Measurements from ENCODE around the gene PDZD2.

The PDZD2 gene

DNA sequence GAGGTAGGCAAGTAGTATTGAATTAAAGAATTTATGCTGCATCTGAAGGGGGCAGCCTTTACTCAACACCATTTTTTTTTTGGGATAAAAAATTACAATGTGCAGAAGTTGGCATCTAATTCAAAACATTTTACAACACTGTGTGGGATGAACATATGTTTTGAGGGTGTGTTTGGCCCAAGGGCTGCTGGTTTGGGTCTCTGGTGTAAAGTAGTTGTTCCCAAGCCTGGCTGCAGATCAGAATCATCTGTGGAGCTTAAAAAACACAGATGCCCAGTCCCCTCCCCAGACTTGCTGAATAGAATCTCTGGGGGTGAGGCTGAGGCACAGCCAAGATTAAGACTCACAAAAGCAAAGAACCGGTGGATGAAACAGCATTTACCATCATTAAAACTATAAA, 33.0 kb upstream of the PDZD2 start:
- DNase-seq (ENCODE audit: low read depth) = no peak
- H3K4me3 ChIP-seq (ENCODE audit: low read depth, low read length) = no peak overlapping the region
- no peak for TF ChIP-seq CTCF (IDR thresholded peaks at IDR 0.05; ENCODE audit: control insufficient read depth, extremely low read depth, insufficient read depth)

GRCh38 chr5:31607546-31607945, 31.4 kb upstream of the PDZD2 start:
- no peak for TF ChIP-seq CTCF (IDR thresholded peaks at IDR 0.05; ENCODE audit: control insufficient read depth, extremely low read depth, insufficient read depth)
- DNase-seq (ENCODE audit: low read depth) = no peak
- H3K4me3 ChIP-seq (ENCODE audit: low read depth, low read length) = no peak overlapping the region

DNA sequence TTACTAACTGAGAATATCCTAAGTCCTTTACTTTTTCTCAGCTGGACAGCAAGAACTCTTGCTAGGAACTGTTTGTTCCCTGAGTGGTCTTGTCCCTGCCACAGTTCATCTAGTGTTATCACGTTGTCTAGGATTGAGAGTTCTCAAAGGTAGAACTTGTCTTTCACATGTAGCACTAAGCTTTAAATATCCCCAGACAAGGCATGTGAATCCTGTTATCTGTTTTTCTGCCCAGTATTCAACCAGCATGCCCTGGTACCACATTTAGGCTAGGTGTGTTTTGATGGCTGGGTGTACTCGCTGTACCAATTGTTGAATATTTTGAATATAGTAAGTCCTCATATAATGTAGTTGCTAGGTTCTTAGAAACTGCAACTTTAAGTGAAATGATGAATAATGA, 27.9 kb upstream of the PDZD2 start:
- H3K4me3 ChIP-seq (ENCODE audit: low read depth, low read length) = no peak overlapping the region
- TF ChIP-seq CTCF (IDR thresholded peaks at IDR 0.05; ENCODE audit: control insufficient read depth, extremely low read depth, insufficient read depth) = no peak
- DNase-seq (ENCODE audit: low read depth) = no peak

DNA sequence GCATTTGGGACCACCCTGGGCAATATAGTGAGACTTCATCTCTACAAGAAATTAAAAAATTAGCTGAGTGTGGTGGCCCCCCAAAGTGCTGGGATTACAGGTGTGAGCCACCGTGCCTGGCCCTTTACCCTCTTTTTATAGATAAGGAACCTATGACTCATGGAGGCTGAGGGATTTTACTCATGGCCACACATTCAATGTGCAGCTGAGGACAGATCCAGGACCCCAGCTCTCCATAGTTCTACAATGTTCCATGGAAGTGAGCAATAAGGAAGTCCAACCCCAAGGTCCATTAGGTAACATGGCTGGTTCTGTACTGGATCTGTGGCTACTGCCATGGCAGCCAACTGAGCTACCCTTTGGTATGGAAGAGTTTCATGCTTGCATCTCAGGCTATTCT, 25.3 kb upstream of the PDZD2 start:
- no peak for DNase-seq (ENCODE audit: low read depth)
- TF ChIP-seq CTCF (IDR thresholded peaks at IDR 0.05; ENCODE audit: control insufficient read depth, extremely low read depth, insufficient read depth) = no peak
- no peak overlapping the region for H3K4me3 ChIP-seq (ENCODE audit: low read depth, low read length)

DNA sequence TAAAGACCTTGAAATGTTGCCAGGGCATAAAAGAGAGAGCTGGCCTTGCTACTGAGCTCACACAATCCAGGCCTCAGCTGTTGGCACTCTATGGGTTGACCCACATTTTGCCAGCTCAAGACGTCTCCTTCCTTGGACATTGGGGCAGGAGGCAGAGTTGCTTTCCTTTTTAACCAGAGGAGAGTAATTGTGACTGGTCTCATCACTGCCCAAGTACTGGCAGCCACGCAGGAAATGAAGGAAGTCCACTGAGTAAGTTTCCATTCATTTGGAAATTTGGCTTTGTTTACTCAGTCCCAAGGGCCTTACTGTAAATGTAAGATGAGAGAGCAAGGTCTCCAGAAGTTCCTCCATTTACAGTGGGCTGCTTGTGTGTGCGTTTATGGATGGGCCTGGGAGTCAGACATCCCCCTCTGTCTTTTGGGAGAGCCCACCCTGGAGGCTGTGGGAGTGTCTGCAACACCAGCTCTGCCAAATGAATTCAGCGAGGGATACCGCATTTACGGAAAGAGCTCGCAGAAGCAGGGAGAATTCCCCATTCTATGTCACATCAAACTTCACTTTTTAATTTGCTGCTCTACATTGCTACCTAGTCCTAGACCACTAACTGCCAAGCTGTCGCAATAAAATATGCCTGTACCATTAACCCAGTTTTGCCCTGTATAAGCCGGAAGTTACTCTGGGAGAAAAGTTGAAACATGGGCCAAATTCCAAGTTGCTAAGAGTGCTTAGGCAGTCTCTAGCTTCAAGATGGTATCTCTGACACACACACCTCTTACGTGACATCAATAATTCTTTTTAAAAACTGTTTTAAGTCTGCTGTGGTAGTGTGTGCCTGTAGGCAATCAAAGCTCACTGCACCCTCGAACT, 24.5 kb upstream of the PDZD2 start:
- TF ChIP-seq CTCF (IDR thresholded peaks at IDR 0.05; ENCODE audit: control insufficient read depth, extremely low read depth, insufficient read depth) = no peak
- no peak for DNase-seq (ENCODE audit: low read depth)
- H3K4me3 ChIP-seq (ENCODE audit: low read depth, low read length) = no peak overlapping the region

DNA sequence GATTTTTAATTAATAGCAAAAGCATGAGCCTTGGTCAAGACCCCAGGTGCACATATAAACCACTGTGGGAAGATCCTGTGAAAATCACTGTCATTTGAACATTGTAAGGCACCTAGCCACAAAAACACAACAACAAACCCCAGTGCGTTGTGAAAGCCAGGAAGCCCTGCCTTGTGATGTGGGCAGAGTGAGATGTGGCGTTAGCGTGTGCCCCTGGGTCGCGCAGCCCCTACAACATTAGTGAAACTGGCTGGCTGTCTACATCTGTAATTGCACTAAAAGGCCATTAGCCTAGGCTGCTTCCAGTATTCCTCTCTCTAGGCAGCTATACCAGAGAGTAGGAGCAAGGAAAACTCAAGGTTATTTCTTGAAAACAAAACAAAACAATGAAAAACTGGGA, 21.1 kb upstream of the PDZD2 start:
- no peak for TF ChIP-seq CTCF (IDR thresholded peaks at IDR 0.05; ENCODE audit: control insufficient read depth, extremely low read depth, insufficient read depth)
- DNase-seq (ENCODE audit: low read depth) = no peak
- no peak overlapping the region for H3K4me3 ChIP-seq (ENCODE audit: low read depth, low read length)

DNA sequence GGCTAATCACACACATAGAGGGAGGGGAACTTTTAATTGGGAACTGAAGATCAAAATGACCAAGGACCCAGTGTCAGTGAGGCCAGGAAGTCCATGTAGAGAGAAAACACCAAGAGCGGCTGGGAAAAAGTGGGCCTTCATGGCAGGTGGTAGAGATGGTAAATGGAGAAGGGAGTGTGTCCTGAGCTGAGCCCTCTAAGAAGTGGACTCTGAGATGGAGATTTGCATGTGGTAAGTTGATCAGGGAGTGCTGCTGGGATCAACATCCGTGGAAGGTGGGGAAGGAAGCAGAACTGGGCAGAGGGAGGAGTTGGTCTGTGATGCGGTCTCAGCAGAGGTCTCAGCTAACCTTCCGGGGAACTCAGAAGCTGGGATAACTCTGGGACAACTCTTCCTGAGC, 18.9 kb upstream of the PDZD2 start:
- H3K4me3 ChIP-seq (ENCODE audit: low read depth, low read length) = no peak overlapping the region
- no peak for DNase-seq (ENCODE audit: low read depth)
- TF ChIP-seq CTCF (IDR thresholded peaks at IDR 0.05; ENCODE audit: control insufficient read depth, extremely low read depth, insufficient read depth) = no peak
